GM12873 (cell line): ENCODE measurements around the gene PSEN2.

Experiments
- CTCF ChIP-seq: IDR thresholded peaks from 2 replicates; pipeline ENCODE4 v1.5.1; 2012; ENCODE audit warnings: low read depth, mild to moderate bottlenecking, moderate library complexity, low read length, control low read depth; ENCODE audit not compliant: insufficient read depth; ENCODE audit errors: missing control alignments

The PSEN2 gene

GRCh38 chr1:226889616-226890330 lies 19.4 kb downstream of the PSEN2 start:
- no peak for TF ChIP-seq CTCF

- no peak for TF ChIP-seq CTCF
Observed at GRCh38 chr1:226890331-226891108, 20.1 kb downstream of the PSEN2 start.

GRCh38 chr1:226891346-226891745 lies 20.9 kb downstream of the PSEN2 start:
- TF ChIP-seq CTCF, result no peak

GRCh38 chr1:226891846-226892523 lies 21.6 kb downstream of the PSEN2 start:
- no peak for TF ChIP-seq CTCF

- TF ChIP-seq CTCF, result no peak
Observed at GRCh38 chr1:226892524-226892875, 22.1 kb downstream of the PSEN2 start.

GRCh38 chr1:226893936-226894335 lies 23.5 kb downstream of the PSEN2 start:
- no peak for TF ChIP-seq CTCF

GRCh38 chr1:226894826-226895225 lies 24.4 kb downstream of the PSEN2 start:
- no peak for TF ChIP-seq CTCF
